Left lobe of liver (tissue), 2 donors: ENCODE measurements around the gene PNMA5. TPM values are rescaled to one million over a fixed set of nuclear protein-coding genes. Genes with fewer than 3 reads are reported as not detected.

Experiments used
- ATAC-seq: fragments of 200-7000 bp; cut with Tn5 transposase; one replicate; pipeline ENCODE4 v1.9.1; 2020; ENCODE audit warnings: mild to moderate bottlenecking, moderate library complexity
- DNase-seq: peaks from one replicate; pipeline ENCODE4 v3.0.0-alpha.2; 2020; ENCODE audit warnings: low spot score
- total RNA-seq: library from RNA; stranded (reverse); gene quantifications from one replicate; pipeline ENCODE4 v1.2.1, GENCODE V29; 2021
- donor health status: DM: no; HTN: no; CAD: no; lungs with moderate emphysema.
- donor health status: DM: no; HTN: yes; CAD: no.

The PNMA5 gene
- total RNA-seq, 1 donor from 2014 or later, result not detected

GRCh38 chrX:152959626-152960025 lies 34.3 kb downstream of the PNMA5 start:
- ATAC-seq (no peak), DNase-seq (no peak)

- DNase-seq (peak; percentile 87), ATAC-seq (peak; percentile 98)
These were observed 35.1 kb downstream of the PNMA5 start for GRCh38 chrX:152958524-152959465.

- ATAC-seq, result no peak
- no peak for DNase-seq
These were observed 35.9 kb downstream of the PNMA5 start for GRCh38 chrX:152958047-152958446.

- no peak for ATAC-seq
These were observed 43.1 kb downstream of the PNMA5 start for GRCh38 chrX:152950786-152951185.

GRCh38 chrX:152949114-152949513 lies 44.8 kb downstream of the PNMA5 start:
- DNase-seq, result no peak
- ATAC-seq, result no peak

More at GRCh38 chrX:152950786-152951185, 43.1 kb downstream of the PNMA5 start:
- DNase-seq, result no peak

GRCh38 chrX:152946681-152947080 lies 47.2 kb downstream of the PNMA5 start:
- ATAC-seq (no peak), DNase-seq (no peak)

GRCh38 chrX:152945021-152945979 lies 48.6 kb downstream of the PNMA5 start:
- DNase-seq (no peak), ATAC-seq (no peak)

GRCh38 chrX:152943826-152944225 lies 50.1 kb downstream of the PNMA5 start:
- ATAC-seq (no peak), DNase-seq (no peak)

- no peak for ATAC-seq
- no peak for DNase-seq
These were observed 51.9 kb downstream of the PNMA5 start for GRCh38 chrX:152942077-152942442.

GRCh38 chrX:152941328-152942076 lies 52.4 kb downstream of the PNMA5 start:
- DNase-seq, result peak; percentile 92
- ATAC-seq, result peak; percentile 97

Other genes with a start within 250 kb of the PNMA5 start
- gene MAGEA2, start 240.3 kb downstream of the PNMA5 start, total RNA-seq, result not detected
- not detected for gene CSAG3, start 234.9 kb downstream of the PNMA5 start, total RNA-seq
- 0.25 TPM for gene MAGEA6, start 224.4 kb downstream of the PNMA5 start, total RNA-seq
- gene CETN2, start 163.4 kb downstream of the PNMA5 start, total RNA-seq, result 12.2 TPM
- gene NSDHL, start 163.1 kb downstream of the PNMA5 start, total RNA-seq, result 22.0 TPM
- 0.96 TPM for gene ZNF185, start 96.0 kb downstream of the PNMA5 start, total RNA-seq
- 0.23 TPM for gene PNMA3, start 62.4 kb upstream of the PNMA5 start, total RNA-seq
- gene PNMA6A, start 78.3 kb upstream of the PNMA5 start, total RNA-seq, result 4.0 TPM
- gene MAGEA1, start 185.2 kb upstream of the PNMA5 start, total RNA-seq, result not detected